ENCODE measurements around the gene CENPK. TPM values are rescaled to one million over a fixed set of nuclear protein-coding genes. Genes with fewer than 3 reads are reported as not detected.
A peak's percentile ranks its signal among the peaks of the same experiment; 100 is the strongest.
"Not testable (repeated sequence)": the region's sequence is repeated elsewhere in the genome, so short reads cannot be mapped to it uniquely, and the experiment has no call there.

The CENPK gene
- polyA plus RNA-seq, 3 donors from 2014 or later: 3.9 to 17.4 (median 15.4) TPM

GRCh38 chr5:65548281-65548680 lies 14.7 kb downstream of the CENPK start:
- DNase-seq: no peak
- Mint-ChIP-seq H3K4me1 (no peaks in the 10 kb centered on the region), H3K9me3 (no peaks in the 10 kb centered on the region), H3K27ac (peak overlapping the region in 1 of 6 donors; percentile 36), H3K36me3 (peaks cover 12 to 32% (median 17%) of the 10 kb centered on the region in 3 donors), H3K4me3 (no peak overlapping the region), H3K27me3 (ENCODE audit: low read depth in 3 of 3) (peaks cover 0 to 2% (median 1%) of the 10 kb centered on the region in 3 donors)

- Mint-ChIP-seq H3K4me1 (no peaks in the 10 kb centered on the region), H3K27ac (no peak overlapping the region), H3K36me3 (peaks cover 20 to 43% (median 27%) of the 10 kb centered on the region in 3 donors), H3K4me3 (no peak overlapping the region), H3K9me3 (no peaks in the 10 kb centered on the region), H3K27me3 (ENCODE audit: low read depth in 3 of 3) (peaks cover 0 to 2% (median 1%) of the 10 kb centered on the region in 3 donors)
- no peak for DNase-seq
Measured at GRCh38 chr5:65546141-65546540, 16.8 kb downstream of the CENPK start.

- Mint-ChIP-seq H3K36me3 (peaks cover 13 to 37% (median 24%) of the 10 kb centered on the region in 3 donors), H3K27ac (no peak overlapping the region), H3K4me1 (no peaks in the 10 kb centered on the region), H3K4me3 (no peak overlapping the region), H3K27me3 (ENCODE audit: low read depth in 3 of 3) (peaks cover 0 to 2% (median 0%) of the 10 kb centered on the region in 3 donors), H3K9me3 (no peaks in the 10 kb centered on the region)
- DNase-seq: no peak
Measured at GRCh38 chr5:65544473-65544872, 18.5 kb downstream of the CENPK start.

GRCh38 chr5:65539827-65540226 lies 23.1 kb downstream of the CENPK start:
- no peak for DNase-seq
- no peaks in the 10 kb centered on the region for H3K4me1 Mint-ChIP-seq
- no peaks in the 10 kb centered on the region for H3K27me3 Mint-ChIP-seq (ENCODE audit: low read depth in 3 of 3)
- H3K9me3 Mint-ChIP-seq: no peaks in the 10 kb centered on the region
- H3K36me3 Mint-ChIP-seq: peaks cover 8 to 36% (median 30%) of the 10 kb centered on the region in 3 donors
- H3K4me3 Mint-ChIP-seq: no peak overlapping the region
- H3K27ac Mint-ChIP-seq: no peak overlapping the region

- Mint-ChIP-seq H3K4me1 (no peaks in the 10 kb centered on the region), H3K27ac (no peak overlapping the region), H3K4me3 (no peak overlapping the region)
Measured at GRCh38 chr5:65535529-65535987, 27.4 kb downstream of the CENPK start.

GRCh38 chr5:65530904-65531303 lies 32.1 kb downstream of the CENPK start:
- no peak overlapping the region for H3K4me3 Mint-ChIP-seq
- no peaks in the 10 kb centered on the region for H3K4me1 Mint-ChIP-seq
- no peak for DNase-seq
- peaks cover 0 to 8% (median 3%) of the 10 kb centered on the region in 3 donors for H3K36me3 Mint-ChIP-seq
- peak overlapping the region in 1 of 6 donors; percentile 74 for H3K27ac Mint-ChIP-seq
- no peaks in the 10 kb centered on the region for H3K9me3 Mint-ChIP-seq
- no peaks in the 10 kb centered on the region for H3K27me3 Mint-ChIP-seq (ENCODE audit: low read depth in 3 of 3)

More at GRCh38 chr5:65535529-65535987, 27.4 kb downstream of the CENPK start:
- no peaks in the 10 kb centered on the region for H3K27me3 Mint-ChIP-seq (ENCODE audit: low read depth in 3 of 3)
- peaks cover 0 to 13% (median 7%) of the 10 kb centered on the region in 3 donors for H3K36me3 Mint-ChIP-seq
- H3K9me3 Mint-ChIP-seq: no peaks in the 10 kb centered on the region
- DNase-seq: no peak

- Mint-ChIP-seq H3K27me3 (ENCODE audit: low read depth in 3 of 3) (no peaks in the 10 kb centered on the region), H3K4me1 (no peaks in the 10 kb centered on the region), H3K9me3 (no peaks in the 10 kb centered on the region), H3K27ac (no peak overlapping the region), H3K36me3 (peaks cover 0 to 16% (median 9%) of the 10 kb centered on the region in 3 donors), H3K4me3 (no peak overlapping the region)
- DNase-seq: no peak
Measured at GRCh38 chr5:65525726-65526125, 37.2 kb downstream of the CENPK start.

GRCh38 chr5:65512170-65512937 lies 50.6 kb downstream of the CENPK start:
- Mint-ChIP-seq H3K36me3 (peaks cover 0 to 4% (median 0%) of the 10 kb centered on the region in 3 donors), H3K27ac (no peak overlapping the region), H3K4me1 (no peaks in the 10 kb centered on the region), H3K4me3 (no peak overlapping the region), H3K9me3 (no peaks in the 10 kb centered on the region), H3K27me3 (ENCODE audit: low read depth in 3 of 3) (no peaks in the 10 kb centered on the region)
- DNase-seq: no peak

GRCh38 chr5:65508978-65509377 lies 54.0 kb downstream of the CENPK start:
- Mint-ChIP-seq H3K9me3 (no peaks in the 10 kb centered on the region), H3K36me3 (peaks cover 0 to 4% (median 0%) of the 10 kb centered on the region in 3 donors), H3K27me3 (ENCODE audit: low read depth in 3 of 3) (no peaks in the 10 kb centered on the region), H3K4me1 (no peaks in the 10 kb centered on the region), H3K4me3 (no peak overlapping the region), H3K27ac (no peak overlapping the region)
- DNase-seq: no peak

GRCh38 chr5:65506961-65507360 lies 56.0 kb downstream of the CENPK start:
- no peak overlapping the region for H3K27ac Mint-ChIP-seq
- no peak overlapping the region for H3K4me3 Mint-ChIP-seq
- peaks cover 0 to 8% (median 0%) of the 10 kb centered on the region in 3 donors for H3K36me3 Mint-ChIP-seq
- no peak for DNase-seq
- H3K9me3 Mint-ChIP-seq: no peaks in the 10 kb centered on the region
- H3K4me1 Mint-ChIP-seq: no peaks in the 10 kb centered on the region
- no peaks in the 10 kb centered on the region for H3K27me3 Mint-ChIP-seq (ENCODE audit: low read depth in 3 of 3)

GRCh38 chr5:65489119-65489518 lies 73.8 kb downstream of the CENPK start:
- H3K27me3 Mint-ChIP-seq (ENCODE audit: low read depth in 3 of 3): no peaks in the 10 kb centered on the region
- DNase-seq: no peak
- no peak overlapping the region for H3K27ac Mint-ChIP-seq
- no peaks in the 10 kb centered on the region for H3K9me3 Mint-ChIP-seq
- no peak overlapping the region for H3K4me3 Mint-ChIP-seq
- H3K36me3 Mint-ChIP-seq: no peaks in the 10 kb centered on the region
- no peaks in the 10 kb centered on the region for H3K4me1 Mint-ChIP-seq

GRCh38 chr5:65488038-65488687 lies 74.8 kb downstream of the CENPK start:
- DNase-seq; H3K4me1 Mint-ChIP-seq; H3K9me3 Mint-ChIP-seq; H3K27me3 Mint-ChIP-seq (ENCODE audit: low read depth in 3 of 3); H3K27ac Mint-ChIP-seq; H3K36me3 Mint-ChIP-seq; H3K4me3 Mint-ChIP-seq: not testable (repeated sequence)

- not testable (repeated sequence) for DNase-seq; H3K4me1 Mint-ChIP-seq; H3K36me3 Mint-ChIP-seq; H3K27ac Mint-ChIP-seq; H3K9me3 Mint-ChIP-seq; H3K4me3 Mint-ChIP-seq; H3K27me3 Mint-ChIP-seq (ENCODE audit: low read depth in 3 of 3)
Measured at GRCh38 chr5:65486803-65487202, 76.2 kb downstream of the CENPK start.

GRCh38 chr5:65485405-65485804 lies 77.6 kb downstream of the CENPK start:
- no peaks in the 10 kb centered on the region for H3K36me3 Mint-ChIP-seq
- no peak overlapping the region for H3K4me3 Mint-ChIP-seq
- no peaks in the 10 kb centered on the region for H3K9me3 Mint-ChIP-seq
- H3K4me1 Mint-ChIP-seq: peaks cover 10% of the 10 kb centered on the region in 2 donors
- peaks cover 0 to 9% (median 3%) of the 10 kb centered on the region in 3 donors for H3K27me3 Mint-ChIP-seq (ENCODE audit: low read depth in 3 of 3)
- no peak for DNase-seq
- no peak overlapping the region for H3K27ac Mint-ChIP-seq

All from immature natural killer cell (primary cell).